ENCODE measurements around the gene ARHGAP21. TPM values are rescaled to one million over a fixed set of nuclear protein-coding genes. Genes with fewer than 3 reads are reported as not detected.

The ARHGAP21 gene
- total RNA-seq, 1 donor from 2014 or later, result 80.6 TPM

- H3K27me3 ChIP-seq (ENCODE audit: control insufficient read depth, insufficient read depth, low read length), result no peaks in the 10 kb centered on the region
- peaks cover 4% of the 10 kb centered on the region for H3K36me3 ChIP-seq (ENCODE audit: control insufficient read depth, insufficient read depth, low read length)
- FAIRE-seq (no peak), DNase-seq (ENCODE audit: low read depth) (no peak)
- TF ChIP-seq CTCF (IDR thresholded peaks at IDR 0.05; ENCODE audit: insufficient read depth, low read length, severe bottlenecking), result no peak
- peak overlapping the region; percentile 81 for H3K4me3 ChIP-seq (ENCODE audit: low read depth, low read length)
Measured at GRCh38 chr10:24720096-24720495, 3.6 kb downstream of the ARHGAP21 start.

- FAIRE-seq (no peak), DNase-seq (ENCODE audit: low read depth) (peak; percentile 86)
- Histone ChIP-seq H3K4me3 (ENCODE audit: low read depth, low read length) (no peak overlapping the region), H3K36me3 (ENCODE audit: control insufficient read depth, insufficient read depth, low read length) (peaks cover 4% of the 10 kb centered on the region), H3K27me3 (ENCODE audit: control insufficient read depth, insufficient read depth, low read length) (no peaks in the 10 kb centered on the region)
- no peak for TF ChIP-seq CTCF (IDR thresholded peaks at IDR 0.05; ENCODE audit: insufficient read depth, low read length, severe bottlenecking)
Measured at GRCh38 chr10:24718031-24718855, 5.4 kb downstream of the ARHGAP21 start.

GRCh38 chr10:24716295-24716694 lies 7.4 kb downstream of the ARHGAP21 start:
- DNase-seq (ENCODE audit: low read depth) (no peak), FAIRE-seq (no peak)
- Histone ChIP-seq H3K4me3 (ENCODE audit: low read depth, low read length) (no peak overlapping the region), H3K27me3 (ENCODE audit: control insufficient read depth, insufficient read depth, low read length) (no peaks in the 10 kb centered on the region), H3K36me3 (ENCODE audit: control insufficient read depth, insufficient read depth, low read length) (no peaks in the 10 kb centered on the region)
- TF ChIP-seq CTCF (IDR thresholded peaks at IDR 0.05; ENCODE audit: insufficient read depth, low read length, severe bottlenecking), result no peak

- TF ChIP-seq CTCF (IDR thresholded peaks at IDR 0.05; ENCODE audit: insufficient read depth, low read length, severe bottlenecking), result no peak
- H3K27me3 ChIP-seq (ENCODE audit: control insufficient read depth, insufficient read depth, low read length), result no peaks in the 10 kb centered on the region
- no peak for FAIRE-seq
- no peak for DNase-seq (ENCODE audit: low read depth)
- H3K36me3 ChIP-seq (ENCODE audit: control insufficient read depth, insufficient read depth, low read length), result no peaks in the 10 kb centered on the region
- no peak overlapping the region for H3K4me3 ChIP-seq (ENCODE audit: low read depth, low read length)
Measured at GRCh38 chr10:24715246-24715769, 8.4 kb downstream of the ARHGAP21 start.

GRCh38 chr10:24713086-24713485 lies 10.6 kb downstream of the ARHGAP21 start:
- DNase-seq (ENCODE audit: low read depth) (no peak), FAIRE-seq (no peak)
- H3K4me3 ChIP-seq (ENCODE audit: low read depth, low read length), result no peak overlapping the region
- no peaks in the 10 kb centered on the region for H3K27me3 ChIP-seq (ENCODE audit: control insufficient read depth, insufficient read depth, low read length)
- TF ChIP-seq CTCF (IDR thresholded peaks at IDR 0.05; ENCODE audit: insufficient read depth, low read length, severe bottlenecking), result no peak
- no peaks in the 10 kb centered on the region for H3K36me3 ChIP-seq (ENCODE audit: control insufficient read depth, insufficient read depth, low read length)

Measured in bronchial epithelial cell (primary cell).